ENCODE data around the gene OLFM3.

DNA sequence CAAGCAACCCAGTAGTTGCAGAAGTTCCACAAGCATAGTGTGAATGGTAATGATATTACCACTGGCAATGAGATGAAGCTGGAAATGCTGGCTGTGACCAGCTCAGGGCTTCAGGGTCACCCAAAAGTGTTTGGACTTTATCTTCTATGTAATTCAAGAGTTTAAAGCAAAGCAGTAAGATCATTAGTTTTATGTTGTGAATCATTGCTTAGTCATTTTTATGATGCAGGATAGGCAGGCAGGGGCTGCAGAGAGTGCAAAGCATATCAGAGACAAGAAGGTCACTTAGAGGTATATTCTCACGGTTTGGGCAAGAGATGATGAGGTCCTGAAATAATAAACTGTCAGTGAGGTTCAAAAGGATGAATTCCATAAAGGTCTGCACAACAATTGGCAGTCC lies 147.4 kb downstream of the OLFM3 start:
- TF ChIP-seq, protein P1, sequence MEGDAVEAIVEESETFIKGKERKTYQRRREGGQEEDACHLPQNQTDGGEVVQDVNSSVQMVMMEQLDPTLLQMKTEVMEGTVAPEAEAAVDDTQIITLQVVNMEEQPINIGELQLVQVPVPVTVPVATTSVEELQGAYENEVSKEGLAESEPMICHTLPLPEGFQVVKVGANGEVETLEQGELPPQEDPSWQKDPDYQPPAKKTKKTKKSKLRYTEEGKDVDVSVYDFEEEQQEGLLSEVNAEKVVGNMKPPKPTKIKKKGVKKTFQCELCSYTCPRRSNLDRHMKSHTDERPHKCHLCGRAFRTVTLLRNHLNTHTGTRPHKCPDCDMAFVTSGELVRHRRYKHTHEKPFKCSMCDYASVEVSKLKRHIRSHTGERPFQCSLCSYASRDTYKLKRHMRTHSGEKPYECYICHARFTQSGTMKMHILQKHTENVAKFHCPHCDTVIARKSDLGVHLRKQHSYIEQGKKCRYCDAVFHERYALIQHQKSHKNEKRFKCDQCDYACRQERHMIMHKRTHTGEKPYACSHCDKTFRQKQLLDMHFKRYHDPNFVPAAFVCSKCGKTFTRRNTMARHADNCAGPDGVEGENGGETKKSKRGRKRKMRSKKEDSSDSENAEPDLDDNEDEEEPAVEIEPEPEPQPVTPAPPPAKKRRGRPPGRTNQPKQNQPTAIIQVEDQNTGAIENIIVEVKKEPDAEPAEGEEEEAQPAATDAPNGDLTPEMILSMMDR (IDR thresholded peaks at IDR 0.05): no peak
- TF ChIP-seq EP300 (IDR thresholded peaks at IDR 0.05) (no peak), POLR2A (IDR thresholded peaks at IDR 0.05) (no peak)

Data from stomach (tissue), 4 donors.